ENCODE results near the gene B4GAT1.
"Not testable (repeated sequence)": the region's sequence is repeated elsewhere in the genome, so short reads cannot be mapped to it uniquely, and the experiment has no call there.

The B4GAT1 gene

GRCh38 chr11:66314561-66315497 is 32.6 kb downstream of the B4GAT1 start:
- Mint-ChIP-seq H3K4me3 (no peak overlapping the region), H3K27me3 (no peaks in the 10 kb centered on the region), H3K9me3 (no peaks in the 10 kb centered on the region), H3K27ac (peak overlapping the region; percentile 8), H3K4me1 (ENCODE audit: low read depth) (peaks cover 65% of the 10 kb centered on the region), H3K36me3 (ENCODE audit: low read depth) (no peaks in the 10 kb centered on the region)
- DNase-seq: no peak

GRCh38 chr11:66314186-66314501 is 33.3 kb downstream of the B4GAT1 start:
- Mint-ChIP-seq H3K27ac (peak overlapping the region; percentile 79), H3K9me3 (no peaks in the 10 kb centered on the region), H3K4me1 (ENCODE audit: low read depth) (peaks cover 62% of the 10 kb centered on the region), H3K36me3 (ENCODE audit: low read depth) (no peaks in the 10 kb centered on the region), H3K4me3 (peak overlapping the region; percentile 46), H3K27me3 (no peaks in the 10 kb centered on the region)
- no peak for DNase-seq

GRCh38 chr11:66313321-66314185 is 33.9 kb downstream of the B4GAT1 start:
- Mint-ChIP-seq H3K27ac (peak overlapping the region; percentile 99), H3K9me3 (no peaks in the 10 kb centered on the region), H3K36me3 (ENCODE audit: low read depth) (no peaks in the 10 kb centered on the region), H3K27me3 (no peaks in the 10 kb centered on the region), H3K4me3 (peak overlapping the region; percentile 82), H3K4me1 (ENCODE audit: low read depth) (peaks cover 56% of the 10 kb centered on the region)
- DNase-seq: no peak

- Mint-ChIP-seq H3K9me3 (no peaks in the 10 kb centered on the region), H3K27ac (peak overlapping the region; percentile 99), H3K36me3 (ENCODE audit: low read depth) (no peaks in the 10 kb centered on the region), H3K4me3 (peak overlapping the region; percentile 82), H3K27me3 (no peaks in the 10 kb centered on the region), H3K4me1 (ENCODE audit: low read depth) (peaks cover 48% of the 10 kb centered on the region)
- peak; percentile 97 for DNase-seq
These were observed 34.7 kb downstream of the B4GAT1 start for GRCh38 chr11:66312549-66313320.

- Mint-ChIP-seq H3K4me3 (peak overlapping the region; percentile 82), H3K4me1 (ENCODE audit: low read depth) (peaks cover 41% of the 10 kb centered on the region), H3K27ac (peak overlapping the region; percentile 99), H3K27me3 (no peaks in the 10 kb centered on the region), H3K36me3 (ENCODE audit: low read depth) (no peaks in the 10 kb centered on the region), H3K9me3 (no peaks in the 10 kb centered on the region)
- DNase-seq: peak; percentile 99
These were observed 35.4 kb downstream of the B4GAT1 start for GRCh38 chr11:66311965-66312548.

GRCh38 chr11:66311470-66311964 is 35.9 kb downstream of the B4GAT1 start:
- no peak for DNase-seq
- peak overlapping the region; percentile 99 for H3K27ac Mint-ChIP-seq
- H3K9me3 Mint-ChIP-seq: no peaks in the 10 kb centered on the region
- no peaks in the 10 kb centered on the region for H3K36me3 Mint-ChIP-seq (ENCODE audit: low read depth)
- peak overlapping the region; percentile 82 for H3K4me3 Mint-ChIP-seq
- peaks cover 41% of the 10 kb centered on the region for H3K4me1 Mint-ChIP-seq (ENCODE audit: low read depth)
- H3K27me3 Mint-ChIP-seq: no peaks in the 10 kb centered on the region

GRCh38 chr11:66310803-66311440 is 36.5 kb downstream of the B4GAT1 start:
- H3K9me3 Mint-ChIP-seq; H3K36me3 Mint-ChIP-seq (ENCODE audit: low read depth); H3K27me3 Mint-ChIP-seq; DNase-seq; H3K4me3 Mint-ChIP-seq; H3K27ac Mint-ChIP-seq: not testable (repeated sequence)
- peaks cover 37% of the 10 kb centered on the region for H3K4me1 Mint-ChIP-seq (ENCODE audit: low read depth)

GRCh38 chr11:66310324-66310723 is 37.1 kb downstream of the B4GAT1 start:
- Mint-ChIP-seq H3K27ac (no peak overlapping the region), H3K27me3 (no peaks in the 10 kb centered on the region), H3K36me3 (ENCODE audit: low read depth) (no peaks in the 10 kb centered on the region), H3K4me3 (no peak overlapping the region), H3K4me1 (ENCODE audit: low read depth) (peaks cover 31% of the 10 kb centered on the region), H3K9me3 (no peaks in the 10 kb centered on the region)
- no peak for DNase-seq

GRCh38 chr11:66309475-66309874 is 38.0 kb downstream of the B4GAT1 start:
- H3K27ac Mint-ChIP-seq: no peak overlapping the region
- no peak overlapping the region for H3K4me3 Mint-ChIP-seq
- no peaks in the 10 kb centered on the region for H3K9me3 Mint-ChIP-seq
- H3K4me1 Mint-ChIP-seq (ENCODE audit: low read depth): peaks cover 24% of the 10 kb centered on the region
- no peaks in the 10 kb centered on the region for H3K27me3 Mint-ChIP-seq
- DNase-seq: no peak
- H3K36me3 Mint-ChIP-seq (ENCODE audit: low read depth): no peaks in the 10 kb centered on the region

- no peaks in the 10 kb centered on the region for H3K9me3 Mint-ChIP-seq
- no peak for DNase-seq
- no peaks in the 10 kb centered on the region for H3K4me1 Mint-ChIP-seq (ENCODE audit: low read depth)
- H3K27ac Mint-ChIP-seq: no peak overlapping the region
- H3K36me3 Mint-ChIP-seq (ENCODE audit: low read depth): no peaks in the 10 kb centered on the region
- no peak overlapping the region for H3K4me3 Mint-ChIP-seq
- no peaks in the 10 kb centered on the region for H3K27me3 Mint-ChIP-seq
These were observed 44.8 kb downstream of the B4GAT1 start for GRCh38 chr11:66302656-66303055.

GRCh38 chr11:66299186-66299585 is 48.2 kb downstream of the B4GAT1 start:
- H3K4me1 Mint-ChIP-seq (ENCODE audit: low read depth): no peaks in the 10 kb centered on the region
- no peak overlapping the region for H3K27ac Mint-ChIP-seq
- H3K27me3 Mint-ChIP-seq: peaks cover 3% of the 10 kb centered on the region
- DNase-seq: no peak
- no peaks in the 10 kb centered on the region for H3K36me3 Mint-ChIP-seq (ENCODE audit: low read depth)
- H3K4me3 Mint-ChIP-seq: no peak overlapping the region
- H3K9me3 Mint-ChIP-seq: no peaks in the 10 kb centered on the region

- DNase-seq: no peak
- no peaks in the 10 kb centered on the region for H3K36me3 Mint-ChIP-seq (ENCODE audit: low read depth)
- H3K4me1 Mint-ChIP-seq (ENCODE audit: low read depth): peaks cover 3% of the 10 kb centered on the region
- no peaks in the 10 kb centered on the region for H3K9me3 Mint-ChIP-seq
- H3K4me3 Mint-ChIP-seq: no peak overlapping the region
- no peak overlapping the region for H3K27ac Mint-ChIP-seq
- peaks cover 15% of the 10 kb centered on the region for H3K27me3 Mint-ChIP-seq
These were observed 49.8 kb downstream of the B4GAT1 start for GRCh38 chr11:66297610-66298009.

Measured in activated T-cell treated with anti-CD3 and anti-CD28 coated beads, Interleukin-2, amount 50 U/mL, for 24 hours (primary cell).